ENCODE data around the gene TAAR6.
"Not testable (repeated sequence)": the region's sequence is repeated elsewhere in the genome, so short reads cannot be mapped to it uniquely, and the experiment has no call there.

Gene TAAR6

DNA sequence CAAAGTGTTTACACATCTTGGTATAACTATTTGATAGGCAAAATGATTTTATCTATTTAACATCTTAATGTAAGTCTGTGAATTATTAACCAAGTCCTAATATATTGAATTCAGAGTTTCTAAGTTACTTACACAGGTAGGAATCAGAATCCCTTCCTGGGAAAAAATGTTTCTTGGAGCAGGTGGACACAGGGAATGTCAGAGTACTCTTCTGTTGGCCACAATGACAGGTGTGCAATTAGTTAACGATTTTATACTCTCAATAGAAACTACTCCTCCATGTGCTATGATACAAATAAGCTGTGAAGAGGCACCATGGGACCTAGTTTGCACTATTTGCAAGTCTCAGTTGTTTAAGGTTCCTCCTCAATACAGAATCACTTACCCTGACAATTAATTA, 20.2 kb downstream of the TAAR6 start:
- DNase-seq = no peak

GRCh38 chr6:132592855-132593254, 22.7 kb downstream of the TAAR6 start:
- no peak for DNase-seq

DNA sequence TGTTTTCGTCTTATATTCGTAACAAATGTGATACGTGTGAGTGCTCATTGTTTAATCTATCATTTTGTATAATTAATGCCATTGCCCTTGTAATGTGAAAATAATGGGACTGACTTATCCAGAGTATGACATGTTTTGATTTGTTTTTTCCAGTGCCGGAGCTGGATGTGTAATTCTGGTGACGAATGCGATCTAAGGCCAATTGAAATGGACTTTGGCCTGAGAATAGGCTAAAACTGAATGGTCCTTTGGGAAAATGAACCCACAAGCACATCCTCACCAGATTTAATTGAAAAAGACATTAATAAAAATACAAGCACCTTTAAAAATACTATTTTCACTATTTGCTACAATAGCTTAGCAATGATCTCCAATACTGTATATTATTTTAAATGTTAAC, 26.1 kb downstream of the TAAR6 start:
- DNase-seq = no peak

DNA sequence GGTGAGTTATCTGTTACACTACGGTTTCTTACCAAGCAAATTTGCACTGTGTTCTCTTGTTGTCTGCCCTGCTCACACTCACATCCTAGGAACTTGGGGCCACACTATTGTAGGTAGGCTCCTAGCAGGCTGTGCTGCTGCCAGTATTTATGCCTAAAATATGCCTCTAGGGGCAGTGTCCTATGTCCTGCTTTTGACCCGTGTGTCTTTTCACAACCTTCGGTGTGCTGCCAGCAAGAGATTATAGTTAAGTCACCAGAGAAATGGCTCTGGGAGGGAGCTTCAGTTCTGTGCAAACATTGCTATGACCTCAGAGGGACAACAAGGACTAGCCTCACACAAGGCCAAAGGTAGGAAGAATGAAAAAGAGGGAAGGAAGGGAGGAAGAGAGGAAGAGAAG, 28.4 kb downstream of the TAAR6 start:
- no peak for DNase-seq

DNA sequence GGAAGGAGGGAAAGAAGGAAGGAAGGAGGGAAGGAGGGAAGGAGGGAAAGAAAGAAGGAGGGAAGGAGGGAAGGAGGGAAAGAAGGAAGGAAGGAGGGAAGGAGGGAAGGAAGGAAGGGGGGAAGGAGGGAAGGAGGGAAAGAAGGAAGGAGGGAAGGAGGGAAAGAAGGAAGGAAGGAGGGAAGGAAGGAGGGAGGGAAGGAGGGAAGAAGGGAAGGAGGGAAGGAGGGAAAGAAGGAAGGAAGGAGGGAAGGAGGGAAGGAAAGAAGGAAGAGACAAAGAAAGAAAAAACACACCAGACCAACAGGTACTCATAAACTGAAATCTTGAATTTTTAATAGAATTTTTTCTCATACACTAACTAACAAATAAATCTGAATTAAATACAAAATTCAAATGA, 30.8 kb downstream of the TAAR6 start:
- DNase-seq = not testable (repeated sequence)

GRCh38 chr6:132604635-132605152, 34.6 kb downstream of the TAAR6 start:
- no peak for DNase-seq

GRCh38 chr6:132607544-132608233, 37.6 kb downstream of the TAAR6 start:
- no peak for DNase-seq

DNA sequence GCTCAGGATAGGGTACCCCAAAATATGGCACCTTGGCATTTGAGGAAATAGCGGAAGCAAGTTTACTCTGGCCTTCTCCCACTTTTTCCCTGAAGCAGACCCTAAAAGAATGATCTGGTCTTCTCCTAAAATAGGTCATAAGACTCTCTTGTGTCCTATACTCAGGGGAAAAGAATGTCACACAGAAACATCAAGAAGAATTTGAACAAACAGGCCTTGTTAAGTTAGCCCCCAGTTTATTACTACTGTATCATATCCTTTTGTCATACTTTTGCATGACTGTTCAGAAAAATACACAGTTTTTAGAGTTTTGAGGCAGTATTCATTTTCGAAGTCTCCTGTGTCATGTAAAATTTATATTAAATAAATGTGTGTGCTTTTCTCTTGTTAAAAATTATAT, 41.5 kb downstream of the TAAR6 start:
- DNase-seq = no peak

DNA sequence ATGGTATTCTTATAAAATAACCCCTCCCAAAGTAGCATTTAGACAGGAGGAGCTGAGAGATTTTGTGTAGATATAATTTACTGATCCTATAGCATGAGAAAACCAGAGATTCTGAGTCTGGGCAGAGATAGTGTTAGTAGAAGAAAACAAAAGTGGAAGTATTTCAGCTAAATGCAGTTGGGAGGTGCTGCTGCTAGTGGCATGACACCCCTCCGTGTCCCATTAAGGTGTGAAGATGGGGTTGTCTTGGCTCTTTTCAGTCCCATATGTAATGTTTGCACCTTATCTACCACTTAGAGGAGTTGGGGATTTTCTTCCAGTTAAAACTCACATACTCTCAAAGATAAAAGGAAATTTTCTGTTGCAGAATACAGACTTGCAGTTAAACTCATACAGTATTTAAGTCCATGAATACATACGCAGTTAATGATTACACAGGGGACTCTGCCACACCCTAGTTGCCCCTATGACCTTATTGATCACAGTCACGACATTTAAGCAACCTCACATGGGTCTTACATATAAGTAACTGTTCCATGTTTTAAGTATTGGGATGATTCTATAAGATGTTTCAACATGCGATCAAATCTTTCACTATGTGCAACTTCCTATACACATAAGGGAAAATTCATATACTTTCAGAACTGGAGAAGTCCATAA, 42.5 kb downstream of the TAAR6 start:
- DNase-seq = peak; percentile 6 to 14

GRCh38 chr6:132614554-132614953, 44.4 kb downstream of the TAAR6 start:
- DNase-seq = peak in 1 of 2 donors; percentile 5

DNA sequence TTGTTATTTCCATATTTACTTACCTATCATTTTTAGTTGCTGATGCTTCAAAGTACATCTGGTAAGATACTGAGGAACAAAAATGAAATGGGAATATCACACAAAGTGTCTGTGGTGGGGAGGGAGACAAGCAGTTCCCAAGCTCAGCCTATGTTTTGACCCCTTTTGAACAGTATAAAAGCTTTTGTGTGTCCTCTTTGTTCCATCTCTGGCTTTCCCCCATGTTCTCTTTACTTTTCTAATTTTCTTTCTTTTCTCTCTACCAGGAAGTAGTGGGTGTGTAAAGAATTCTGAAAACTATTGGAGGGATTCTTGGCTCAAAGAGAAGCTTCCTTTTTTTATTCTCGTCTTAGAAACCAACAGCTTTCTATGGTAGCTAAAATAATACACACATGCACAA, 46.6 kb downstream of the TAAR6 start:
- DNase-seq = no peak

Data from CD4-positive, alpha-beta T cell treated with Interleukin-1 beta for 1 hour (primary cell).